Stimulated activated naive CD8-positive, alpha-beta T cell treated with anti-CD3 and anti-CD28 coated beads, Interleukin-15, Interleukin-2, amounts not matched to agents 100 ng/mL and 50 ng/mL, for 24 hours (primary cell): Measurements from ENCODE around the gene SPARC.

ENCODE experiments used
- H3K27ac Mint-ChIP-seq: one replicate; pipeline ENCODE4 v1.8.0; 2021; ENCODE audit warnings: mild to moderate bottlenecking, mixed read lengths
- H3K27me3 Mint-ChIP-seq: one replicate; pipeline ENCODE4 v1.8.0; 2021; ENCODE audit warnings: mixed read lengths
- H3K36me3 Mint-ChIP-seq: one replicate; pipeline ENCODE4 v1.8.0; 2021; ENCODE audit warnings: low read depth, mixed read lengths
- H3K4me1 Mint-ChIP-seq: one replicate; pipeline ENCODE4 v1.8.0; 2021; ENCODE audit warnings: low read depth, mixed read lengths
- H3K4me3 Mint-ChIP-seq: one replicate; pipeline ENCODE4 v1.8.0; 2021; ENCODE audit warnings: mild to moderate bottlenecking, mixed read lengths
- H3K9me3 Mint-ChIP-seq: one replicate; pipeline ENCODE4 v1.8.0; 2021; ENCODE audit warnings: mixed read lengths

Gene SPARC

DNA sequence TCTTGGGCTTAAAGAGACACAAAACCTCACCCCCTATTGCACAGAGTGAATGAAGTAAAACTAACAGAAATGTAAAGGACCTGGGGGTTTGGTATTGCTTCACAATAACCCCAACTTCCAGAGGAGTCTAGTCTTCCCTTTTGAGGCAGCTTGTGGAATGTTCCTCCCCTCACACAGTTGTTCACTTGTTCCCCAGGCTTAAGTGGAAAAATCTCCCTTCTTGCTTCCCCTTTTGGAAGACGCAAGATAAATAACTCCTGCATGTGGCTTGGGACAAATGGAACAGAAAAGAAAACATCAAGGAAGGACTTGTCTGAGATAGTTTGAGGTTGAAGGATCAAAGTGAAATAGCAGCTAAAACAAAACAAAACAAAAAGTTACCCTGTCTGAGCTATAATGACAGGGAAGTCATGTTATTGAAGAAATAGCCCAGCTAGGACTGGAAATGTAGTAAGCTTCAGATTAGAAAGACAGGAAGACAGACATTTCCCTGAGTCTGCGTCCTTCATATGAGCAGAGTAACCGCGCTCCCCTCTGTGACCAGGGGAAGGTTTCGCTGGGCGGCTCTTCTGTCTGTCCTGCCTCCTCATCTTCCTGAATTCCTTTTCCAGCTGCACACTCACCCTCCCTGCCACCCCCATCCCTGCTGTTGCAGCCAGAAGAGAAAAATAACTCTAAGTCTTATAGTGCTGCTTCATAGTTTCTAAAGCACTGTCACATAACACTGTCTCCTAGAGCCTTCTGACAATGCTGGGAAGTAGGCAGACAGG, 8.8 kb downstream of the SPARC start:
- H3K27ac Mint-ChIP-seq: no peak overlapping the region
- H3K4me3 Mint-ChIP-seq: no peak overlapping the region
- no peaks in the 10 kb centered on the region for H3K27me3 Mint-ChIP-seq
- no peaks in the 10 kb centered on the region for H3K4me1 Mint-ChIP-seq
- H3K36me3 Mint-ChIP-seq: no peaks in the 10 kb centered on the region
- H3K9me3 Mint-ChIP-seq: no peaks in the 10 kb centered on the region

DNA sequence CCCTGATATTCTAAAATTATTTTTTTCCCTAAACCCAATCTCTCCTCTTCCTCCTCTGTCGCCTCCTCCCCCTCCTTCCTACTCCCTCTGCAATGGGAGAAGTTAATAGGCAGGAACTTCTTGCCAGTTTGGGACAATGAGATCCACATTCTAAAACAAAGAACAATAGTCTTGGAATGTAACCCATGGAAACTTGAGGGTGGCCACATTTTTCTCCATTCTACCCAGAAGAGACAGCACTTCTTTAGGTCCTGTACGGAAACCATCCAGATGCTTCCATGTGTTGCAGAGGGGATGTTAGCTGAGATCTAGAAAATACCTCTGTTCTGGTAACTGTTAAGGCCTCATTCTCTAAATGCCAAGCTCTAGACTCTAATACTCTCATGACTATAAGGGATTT, 10.0 kb downstream of the SPARC start:
- Mint-ChIP-seq H3K27me3 (no peaks in the 10 kb centered on the region), H3K36me3 (no peaks in the 10 kb centered on the region), H3K4me3 (no peak overlapping the region), H3K4me1 (no peaks in the 10 kb centered on the region), H3K27ac (no peak overlapping the region), H3K9me3 (no peaks in the 10 kb centered on the region)

DNA sequence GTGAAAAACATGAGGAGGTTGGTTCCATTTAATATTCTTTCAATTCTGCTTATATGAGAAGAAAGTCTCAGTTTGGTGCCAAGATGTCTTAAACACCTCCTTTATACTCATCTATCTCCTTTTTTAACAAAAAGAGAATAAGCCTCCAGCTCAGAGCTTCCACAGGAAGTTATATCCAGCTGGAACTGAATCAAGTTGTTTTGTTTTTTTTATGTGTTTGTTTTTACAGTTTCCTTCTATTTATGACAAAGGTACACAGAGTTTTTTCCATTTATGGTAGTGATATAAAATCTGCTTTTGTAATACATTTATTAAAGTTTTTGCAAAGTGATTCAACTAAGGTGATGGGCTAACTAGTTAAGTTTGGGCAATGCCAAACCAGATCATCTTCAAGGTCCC, 10.4 kb downstream of the SPARC start:
- Mint-ChIP-seq H3K9me3 (no peaks in the 10 kb centered on the region), H3K27ac (no peak overlapping the region), H3K36me3 (no peaks in the 10 kb centered on the region), H3K4me1 (no peaks in the 10 kb centered on the region), H3K27me3 (no peaks in the 10 kb centered on the region), H3K4me3 (no peak overlapping the region)

DNA sequence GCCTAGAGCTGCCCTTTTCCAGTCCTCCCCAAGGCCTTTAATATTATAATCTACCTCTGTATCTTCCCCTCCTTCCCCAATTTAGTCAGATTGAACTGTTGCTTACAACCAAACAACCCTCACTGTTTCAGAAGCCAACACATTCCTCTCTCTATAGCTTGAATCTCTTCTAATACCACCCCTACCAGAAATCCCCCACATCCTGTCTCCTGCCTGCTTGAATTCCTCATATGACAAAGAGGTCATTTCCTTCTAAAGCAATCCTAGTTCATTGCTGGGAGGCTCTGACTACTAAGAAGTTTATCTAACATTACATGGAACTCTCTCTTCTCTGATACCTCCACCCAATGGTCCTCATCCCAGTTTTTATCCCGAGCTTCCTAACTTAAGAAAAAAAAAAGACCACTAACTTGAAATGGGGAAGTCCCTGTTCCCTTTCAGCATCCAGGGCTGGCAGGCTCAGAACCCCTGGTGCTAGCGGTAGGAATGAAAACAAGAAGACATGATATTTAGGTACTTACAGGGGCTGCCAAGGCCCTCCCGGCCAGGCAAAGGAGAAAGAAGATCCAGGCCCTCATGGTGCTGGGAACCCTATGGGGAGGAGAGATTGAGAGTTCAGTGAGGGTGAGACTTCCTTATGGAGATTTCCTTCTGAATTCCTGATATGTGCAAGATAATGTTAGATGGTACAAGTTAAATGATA, 11.0 kb downstream of the SPARC start:
- no peaks in the 10 kb centered on the region for H3K4me1 Mint-ChIP-seq
- no peaks in the 10 kb centered on the region for H3K36me3 Mint-ChIP-seq
- no peaks in the 10 kb centered on the region for H3K27me3 Mint-ChIP-seq
- no peak overlapping the region for H3K27ac Mint-ChIP-seq
- H3K9me3 Mint-ChIP-seq: no peaks in the 10 kb centered on the region
- H3K4me3 Mint-ChIP-seq: no peak overlapping the region

DNA sequence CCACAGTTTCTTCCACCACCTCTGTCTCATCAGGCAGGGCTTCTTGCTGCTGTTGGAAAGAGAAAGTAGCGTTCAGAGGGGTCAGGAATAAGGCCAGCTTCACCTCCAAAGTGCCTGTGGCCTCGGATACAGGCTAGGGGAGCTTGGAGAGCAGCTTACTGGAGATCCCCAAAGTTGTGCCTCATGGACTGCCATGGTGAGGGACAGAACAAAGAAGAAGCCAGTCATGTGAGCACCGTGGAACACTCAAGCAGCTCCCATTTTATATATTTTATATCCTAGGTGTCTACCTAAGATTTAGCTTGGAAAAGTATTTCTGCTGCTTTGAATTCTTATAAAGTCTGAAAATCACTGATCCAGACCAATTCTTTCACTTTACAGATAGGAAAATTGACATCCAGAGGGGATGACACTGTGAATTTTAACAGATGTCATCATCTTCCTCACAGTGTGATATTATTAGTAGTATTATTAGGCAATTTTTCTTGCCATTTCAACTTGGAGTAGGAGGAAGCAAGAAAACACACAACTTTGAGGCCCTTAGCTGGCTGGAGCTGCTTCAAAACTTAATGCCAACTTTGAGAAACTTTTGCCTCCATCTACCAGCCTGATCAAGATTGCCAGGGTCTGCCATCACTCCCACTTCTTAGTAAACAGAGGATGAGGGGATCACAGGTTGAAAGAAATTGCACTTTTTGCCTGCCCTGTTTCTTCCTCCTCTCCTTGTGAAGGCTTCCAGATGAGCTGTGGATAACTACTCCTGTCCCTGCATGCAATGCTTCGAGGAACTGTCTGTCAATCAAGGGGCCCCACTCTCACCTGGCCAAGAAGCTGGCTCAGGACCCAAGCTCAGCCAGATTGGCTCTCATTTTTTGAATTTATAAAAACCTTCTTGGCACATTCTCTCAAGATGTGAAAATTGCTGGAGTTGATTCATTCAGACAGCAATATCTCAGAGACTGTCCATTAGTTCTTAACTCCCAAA, 11.8 kb downstream of the SPARC start:
- no peaks in the 10 kb centered on the region for H3K4me1 Mint-ChIP-seq
- H3K9me3 Mint-ChIP-seq: no peaks in the 10 kb centered on the region
- H3K27ac Mint-ChIP-seq: no peak overlapping the region
- no peaks in the 10 kb centered on the region for H3K36me3 Mint-ChIP-seq
- no peak overlapping the region for H3K4me3 Mint-ChIP-seq
- H3K27me3 Mint-ChIP-seq: no peaks in the 10 kb centered on the region

DNA sequence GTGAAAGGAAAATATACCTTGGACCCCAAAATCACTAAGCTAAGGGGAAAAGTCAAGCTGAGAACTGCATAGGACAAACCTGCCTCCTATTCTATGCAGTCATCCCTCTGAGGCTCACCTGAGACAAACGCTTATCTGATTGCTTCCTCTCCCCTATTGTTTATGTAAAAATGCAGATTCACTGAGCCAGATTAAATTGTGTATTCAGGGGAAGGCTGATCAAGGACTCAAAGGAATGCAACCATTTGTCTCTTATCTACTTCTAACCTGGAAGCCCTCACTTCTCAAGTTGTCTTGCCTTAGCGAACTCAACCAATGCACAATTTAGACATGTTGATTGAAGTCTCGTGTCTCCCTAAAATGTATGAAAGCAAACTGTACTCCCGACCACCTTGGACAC, 13.3 kb downstream of the SPARC start:
- Mint-ChIP-seq H3K4me1 (no peaks in the 10 kb centered on the region), H3K4me3 (no peak overlapping the region), H3K36me3 (no peaks in the 10 kb centered on the region), H3K27me3 (no peaks in the 10 kb centered on the region), H3K9me3 (no peaks in the 10 kb centered on the region), H3K27ac (no peak overlapping the region)

DNA sequence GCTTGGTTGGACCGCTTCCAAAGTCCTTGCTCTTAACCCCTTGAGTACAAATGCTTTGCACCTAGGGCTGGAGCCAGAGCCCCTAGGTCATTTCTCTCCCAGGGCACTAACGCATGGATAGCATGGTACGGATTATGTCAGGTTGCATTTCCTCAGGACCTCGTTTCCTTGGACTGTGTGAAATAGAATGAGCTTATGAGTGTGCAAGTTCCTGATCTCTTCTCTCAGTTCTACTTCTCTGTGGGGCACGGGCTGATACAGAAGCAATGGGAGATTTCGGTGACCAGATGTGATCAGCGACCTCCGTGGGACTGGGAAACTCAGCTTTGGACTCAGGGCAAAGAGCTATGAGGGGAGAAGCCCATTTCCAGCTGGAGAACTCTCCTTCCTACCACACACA, 14.2 kb downstream of the SPARC start:
- H3K4me3 Mint-ChIP-seq: no peak overlapping the region

DNA sequence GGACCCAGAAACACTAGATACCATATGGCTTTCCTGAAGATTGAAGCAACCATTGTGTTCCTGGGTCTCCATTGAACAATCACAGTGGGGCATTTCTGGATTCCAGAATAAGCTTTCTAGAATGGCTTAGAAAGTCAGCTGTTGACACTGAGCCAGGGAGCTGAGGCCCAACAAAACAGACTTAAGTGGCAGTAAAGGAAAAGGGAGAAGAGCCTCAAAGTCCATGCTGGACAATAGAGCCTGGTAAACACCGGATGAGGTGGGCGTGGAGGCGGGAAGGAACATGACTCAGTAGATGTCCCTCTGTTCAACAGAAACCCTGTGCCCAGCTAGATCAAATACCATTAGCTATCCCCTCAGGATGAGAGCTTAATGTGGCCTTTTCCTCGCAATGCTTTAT, 14.8 kb downstream of the SPARC start:
- Mint-ChIP-seq H3K36me3 (no peaks in the 10 kb centered on the region), H3K27ac (no peak overlapping the region), H3K4me1 (no peaks in the 10 kb centered on the region), H3K4me3 (no peak overlapping the region), H3K27me3 (no peaks in the 10 kb centered on the region), H3K9me3 (no peaks in the 10 kb centered on the region)

More for the DNA sequence above, 14.2 kb downstream of the SPARC start:
- no peaks in the 10 kb centered on the region for H3K27me3 Mint-ChIP-seq
- no peaks in the 10 kb centered on the region for H3K9me3 Mint-ChIP-seq
- no peaks in the 10 kb centered on the region for H3K4me1 Mint-ChIP-seq
- H3K36me3 Mint-ChIP-seq: no peaks in the 10 kb centered on the region
- no peak overlapping the region for H3K27ac Mint-ChIP-seq

DNA sequence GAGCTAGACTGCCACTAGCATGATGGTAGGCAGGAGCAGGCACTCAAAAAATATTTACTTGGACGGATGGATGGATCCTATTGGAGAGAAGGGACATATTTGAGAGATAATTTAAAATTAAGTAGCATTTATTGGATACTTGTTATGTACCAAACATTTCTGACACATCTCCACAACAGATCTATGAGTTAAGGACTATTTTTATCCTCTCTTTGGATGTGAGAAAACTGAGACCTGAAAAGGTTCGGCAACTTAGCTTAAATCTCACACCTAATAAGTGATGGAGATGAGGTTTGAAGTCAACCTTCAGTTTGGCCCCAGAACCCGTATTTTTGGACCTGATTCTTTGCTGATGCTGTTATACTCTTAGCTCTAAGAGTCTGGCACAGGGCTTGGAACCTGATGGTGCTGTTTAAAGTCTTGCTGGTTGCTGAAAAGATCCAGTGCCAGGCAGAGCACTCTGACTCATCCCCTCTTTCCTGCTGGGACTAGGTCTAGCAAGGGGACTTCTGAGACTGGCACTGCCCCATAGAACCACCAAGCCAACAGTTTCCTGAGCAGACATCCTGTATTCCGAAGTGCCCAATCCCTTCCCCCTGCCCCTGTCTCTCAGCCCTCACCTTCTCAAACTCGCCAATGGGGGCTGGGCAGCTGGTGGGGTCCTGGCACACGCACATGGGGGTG, 15.6 kb downstream of the SPARC start:
- H3K27me3 Mint-ChIP-seq: no peaks in the 10 kb centered on the region
- H3K36me3 Mint-ChIP-seq: no peaks in the 10 kb centered on the region
- H3K4me1 Mint-ChIP-seq: no peaks in the 10 kb centered on the region
- no peak overlapping the region for H3K27ac Mint-ChIP-seq
- H3K9me3 Mint-ChIP-seq: no peaks in the 10 kb centered on the region
- H3K4me3 Mint-ChIP-seq: no peak overlapping the region

DNA sequence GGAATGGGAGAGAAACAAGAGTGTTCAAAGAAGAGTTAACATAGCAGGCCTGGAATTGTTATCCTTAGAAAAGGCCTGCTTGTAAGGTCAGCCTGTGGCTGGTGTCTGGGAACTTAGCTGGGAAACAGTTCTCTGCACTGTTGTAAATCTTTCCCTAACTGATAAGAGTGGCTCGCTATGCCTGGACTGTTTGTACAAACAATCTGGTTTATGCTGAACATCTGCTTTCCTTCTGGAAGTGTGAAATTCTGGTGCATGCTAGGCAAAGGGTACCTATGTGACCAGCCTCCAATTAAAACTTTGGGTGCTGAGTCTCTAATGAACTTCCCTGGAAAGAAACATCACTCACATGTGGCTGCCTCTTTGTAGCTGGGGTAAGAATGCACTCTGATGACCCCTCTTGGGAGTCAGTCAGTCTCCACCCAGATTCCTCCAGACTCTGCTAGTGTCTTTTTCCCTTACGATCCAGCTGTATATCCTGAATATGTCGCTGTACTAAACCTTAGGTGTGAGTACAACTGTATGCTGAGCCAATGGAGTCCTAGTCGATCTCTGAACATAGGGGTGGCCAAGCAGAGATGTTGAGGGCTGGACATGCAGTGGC, 16.5 kb downstream of the SPARC start:
- no peaks in the 10 kb centered on the region for H3K9me3 Mint-ChIP-seq
- H3K36me3 Mint-ChIP-seq: no peaks in the 10 kb centered on the region
- H3K4me3 Mint-ChIP-seq: no peak overlapping the region
- no peaks in the 10 kb centered on the region for H3K4me1 Mint-ChIP-seq
- H3K27ac Mint-ChIP-seq: no peak overlapping the region
- H3K27me3 Mint-ChIP-seq: no peaks in the 10 kb centered on the region

DNA sequence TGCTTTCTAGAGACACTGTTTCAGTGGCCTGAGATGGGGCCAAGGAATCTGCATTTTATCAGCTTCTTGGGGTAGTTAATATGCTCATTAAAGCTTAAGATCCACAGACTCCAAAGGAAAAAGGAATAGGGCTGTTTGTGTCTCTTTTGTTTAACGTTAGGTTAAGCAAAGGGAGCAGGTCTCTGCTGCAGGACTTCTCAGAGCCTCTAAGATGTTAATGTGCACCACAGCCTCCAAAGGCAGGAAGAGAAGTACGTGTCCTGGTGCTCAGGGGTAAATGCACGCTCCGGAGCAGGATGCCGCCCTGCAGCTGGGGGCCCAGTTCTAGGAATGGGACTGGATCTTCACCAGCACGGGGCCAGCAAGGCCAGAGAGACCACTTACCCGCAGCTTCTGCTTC, 19.6 kb downstream of the SPARC start:
- Mint-ChIP-seq H3K27me3 (no peaks in the 10 kb centered on the region), H3K36me3 (no peaks in the 10 kb centered on the region), H3K4me3 (no peak overlapping the region), H3K27ac (no peak overlapping the region), H3K9me3 (no peaks in the 10 kb centered on the region), H3K4me1 (peaks cover 18% of the 10 kb centered on the region)

DNA sequence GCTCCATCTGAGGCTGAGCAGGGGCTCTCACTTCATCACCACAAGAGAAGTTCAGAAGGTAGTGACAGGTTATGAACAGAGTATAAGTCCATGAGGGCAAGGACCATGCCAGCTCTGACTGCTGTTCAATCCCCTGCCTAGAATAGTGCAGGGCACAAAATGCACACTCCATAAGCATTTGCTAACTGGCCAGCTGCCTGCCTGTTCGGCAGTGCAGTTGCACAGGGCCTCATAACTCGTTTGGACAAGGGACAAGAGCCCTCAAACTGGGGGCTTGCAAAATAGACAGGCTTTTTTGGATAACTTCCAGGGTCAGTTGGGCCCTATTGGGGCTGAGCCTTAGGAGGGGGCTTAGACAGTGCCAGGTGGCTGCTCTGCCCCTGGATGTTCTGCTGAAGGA, 21.1 kb downstream of the SPARC start:
- H3K4me3 Mint-ChIP-seq: no peak overlapping the region
- H3K27me3 Mint-ChIP-seq: no peaks in the 10 kb centered on the region
- H3K36me3 Mint-ChIP-seq: no peaks in the 10 kb centered on the region
- H3K4me1 Mint-ChIP-seq: peaks cover 18% of the 10 kb centered on the region
- no peaks in the 10 kb centered on the region for H3K9me3 Mint-ChIP-seq
- no peak overlapping the region for H3K27ac Mint-ChIP-seq

DNA sequence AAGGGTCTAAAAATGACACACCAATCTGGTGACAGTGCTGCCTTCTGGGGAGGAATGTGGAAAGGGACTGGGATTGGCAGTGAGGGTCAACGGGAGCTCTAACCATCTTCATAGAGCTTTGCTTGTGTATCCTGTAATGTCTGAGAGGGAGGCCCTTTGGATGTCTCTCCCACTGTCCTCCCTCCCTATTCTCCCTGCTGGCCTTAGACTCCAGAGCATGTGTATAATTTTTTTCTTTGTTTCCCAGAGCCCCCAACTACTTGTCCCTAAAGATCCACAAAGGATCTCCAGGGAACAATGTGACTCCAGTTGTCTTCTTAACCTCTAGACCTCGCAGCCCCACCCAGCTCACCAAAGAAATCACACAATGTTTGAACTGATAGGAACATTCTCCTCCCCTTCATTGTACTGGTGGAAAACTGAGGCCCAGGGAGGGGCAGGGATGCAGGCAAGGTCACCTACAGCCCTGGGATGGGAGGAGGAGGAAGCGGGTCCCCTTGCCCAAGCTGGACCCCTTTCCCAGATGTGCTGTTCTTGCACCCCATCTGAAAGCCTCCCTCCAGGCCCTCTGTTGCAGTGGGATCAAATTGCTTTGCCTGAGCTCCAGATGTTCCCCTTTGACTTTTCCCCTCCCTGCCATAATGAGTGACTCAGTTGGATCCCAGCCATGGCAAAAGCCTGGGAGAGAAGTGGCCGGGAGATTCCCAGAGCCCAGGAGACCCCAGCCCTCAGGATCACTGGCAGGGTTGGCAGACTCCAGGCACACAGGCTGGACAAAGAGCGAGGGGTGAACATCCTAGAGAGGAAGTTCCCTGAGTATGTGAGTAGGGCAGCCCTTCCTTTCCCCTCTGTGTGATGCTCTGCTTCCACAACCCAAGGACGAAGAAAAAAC, 21.8 kb downstream of the SPARC start:
- no peak overlapping the region for H3K4me3 Mint-ChIP-seq
- no peak overlapping the region for H3K27ac Mint-ChIP-seq
- no peaks in the 10 kb centered on the region for H3K36me3 Mint-ChIP-seq
- H3K27me3 Mint-ChIP-seq: no peaks in the 10 kb centered on the region
- no peaks in the 10 kb centered on the region for H3K9me3 Mint-ChIP-seq
- H3K4me1 Mint-ChIP-seq: peaks cover 18% of the 10 kb centered on the region
